Stimulated activated effector memory CD8-positive, alpha-beta T cell treated with anti-CD3 and anti-CD28 coated beads, Interleukin-12 subunit alpha, Interleukin-12 subunit beta, amount 100 ng/mL, for 72 hours (primary cell): ENCODE measurements around the gene ASIC4.

ENCODE experiments used
- ATAC-seq: fragments of 150-1000 bp; cut with Tn5 transposase; 2 replicates; pipeline ENCODE4 v1.10.0; 2021
- DNase-seq, 2 donors: peaks; one replicate each; pipeline ENCODE4 v3.0.0; 2021 to 2022; ENCODE audit warnings: low spot score in 2 of 2
- H3K27ac Mint-ChIP-seq: one replicate; pipeline ENCODE4 v1.8.0; 2022; ENCODE audit warnings: mild to moderate bottlenecking, mixed read lengths
- H3K36me3 Mint-ChIP-seq: one replicate; pipeline ENCODE4 v1.8.0; 2022; ENCODE audit warnings: mild to moderate bottlenecking, mixed read lengths
- H3K4me1 Mint-ChIP-seq: one replicate; pipeline ENCODE4 v1.8.0; 2022; ENCODE audit warnings: mixed read lengths
- H3K4me3 Mint-ChIP-seq: one replicate; pipeline ENCODE4 v1.8.0; 2022; ENCODE audit warnings: mild to moderate bottlenecking, mixed read lengths
- H3K9me3 Mint-ChIP-seq: one replicate; pipeline ENCODE4 v1.8.0; 2022; ENCODE audit warnings: mixed read lengths

ASIC4 gene

GRCh38 chr2:219527472-219527871 is 13.2 kb downstream of the ASIC4 start:
- ATAC-seq (no peak), DNase-seq (no peak)
- H3K4me3 Mint-ChIP-seq, result no peak overlapping the region
- no peaks in the 10 kb centered on the region for H3K9me3 Mint-ChIP-seq
- H3K27ac Mint-ChIP-seq, result no peak overlapping the region
- no peaks in the 10 kb centered on the region for H3K36me3 Mint-ChIP-seq
- peaks cover 7% of the 10 kb centered on the region for H3K4me1 Mint-ChIP-seq

GRCh38 chr2:219530048-219530963 is 16.0 kb downstream of the ASIC4 start:
- Mint-ChIP-seq H3K36me3 (no peaks in the 10 kb centered on the region), H3K27ac (no peak overlapping the region), H3K4me3 (no peak overlapping the region), H3K4me1 (peaks cover 7% of the 10 kb centered on the region), H3K9me3 (no peaks in the 10 kb centered on the region)
- peak; percentile 83 for ATAC-seq
- DNase-seq, result peak; percentile 91

- H3K9me3 Mint-ChIP-seq, result no peaks in the 10 kb centered on the region
- peaks cover 7% of the 10 kb centered on the region for H3K4me1 Mint-ChIP-seq
- H3K36me3 Mint-ChIP-seq, result no peaks in the 10 kb centered on the region
- no peak for DNase-seq
- no peak overlapping the region for H3K27ac Mint-ChIP-seq
- no peak for ATAC-seq
- no peak overlapping the region for H3K4me3 Mint-ChIP-seq
Measured at GRCh38 chr2:219531639-219532377, 17.5 kb downstream of the ASIC4 start.

DNA sequence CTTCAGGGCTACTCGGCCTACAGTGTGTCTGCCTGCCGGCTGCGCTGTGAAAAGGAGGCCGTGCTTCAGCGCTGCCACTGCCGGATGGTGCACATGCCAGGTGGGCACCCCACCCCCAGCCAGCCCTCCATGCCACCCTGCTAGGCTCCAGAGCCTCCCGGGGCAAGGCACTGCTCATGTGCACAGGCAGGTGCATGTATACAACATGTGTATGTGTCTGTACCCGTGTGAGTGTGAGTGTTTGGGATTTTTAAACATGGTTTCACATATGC is 18.0 kb downstream of the ASIC4 start:
- no peak overlapping the region for H3K4me3 Mint-ChIP-seq
- H3K9me3 Mint-ChIP-seq, result no peaks in the 10 kb centered on the region
- DNase-seq, result no peak
- H3K4me1 Mint-ChIP-seq, result peaks cover 7% of the 10 kb centered on the region
- ATAC-seq, result no peak
- no peaks in the 10 kb centered on the region for H3K36me3 Mint-ChIP-seq
- no peak overlapping the region for H3K27ac Mint-ChIP-seq

DNA sequence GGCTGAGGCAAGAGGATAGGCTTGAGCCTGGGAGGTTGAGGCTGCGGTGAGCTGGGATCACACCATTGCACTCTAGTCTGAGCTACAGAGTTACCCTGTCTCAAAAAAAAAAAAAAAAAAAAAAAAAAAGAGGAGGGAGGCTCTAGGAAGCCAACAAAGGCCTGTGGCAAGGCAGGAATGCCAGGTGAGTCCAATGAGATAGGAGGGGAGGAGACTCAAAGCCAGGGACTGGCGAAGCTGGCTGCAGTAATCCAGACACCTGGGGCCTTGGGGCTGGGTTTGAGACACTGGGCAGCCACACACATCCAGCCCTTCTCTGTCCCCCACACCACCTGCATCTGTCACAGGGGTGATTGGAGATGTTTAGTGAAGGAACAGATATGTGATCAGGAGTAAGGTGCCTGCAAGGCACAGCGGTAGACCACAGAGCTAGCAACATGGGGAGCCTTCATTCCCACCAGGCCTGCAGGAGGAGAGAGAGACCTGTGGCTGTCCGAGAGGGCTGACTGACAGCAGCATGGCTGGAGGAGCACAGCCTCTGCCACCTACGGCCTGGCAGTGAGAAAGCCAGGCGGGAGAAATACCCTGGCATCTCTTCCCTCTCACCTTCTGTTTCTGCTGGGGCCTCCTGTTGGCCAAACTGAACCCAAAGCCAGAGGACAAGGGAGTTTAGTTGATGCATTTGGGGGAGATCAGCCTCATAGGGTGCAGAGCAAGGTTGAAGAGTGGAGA is 19.8 kb downstream of the ASIC4 start:
- no peak overlapping the region for H3K27ac Mint-ChIP-seq
- H3K4me3 Mint-ChIP-seq, result no peak overlapping the region

GRCh38 chr2:219536425-219536824 is 22.1 kb downstream of the ASIC4 start:
- H3K9me3 Mint-ChIP-seq, result no peaks in the 10 kb centered on the region
- peaks cover 25% of the 10 kb centered on the region for H3K36me3 Mint-ChIP-seq
- DNase-seq (no peak), ATAC-seq (no peak)
- H3K27ac Mint-ChIP-seq, result no peak overlapping the region
- peaks cover 3% of the 10 kb centered on the region for H3K4me1 Mint-ChIP-seq
- H3K4me3 Mint-ChIP-seq, result no peak overlapping the region

More for the DNA sequence above, 19.8 kb downstream of the ASIC4 start:
- H3K36me3 Mint-ChIP-seq, result peaks cover 7% of the 10 kb centered on the region
- no peaks in the 10 kb centered on the region for H3K9me3 Mint-ChIP-seq
- DNase-seq, result no peak
- no peak for ATAC-seq
- peaks cover 7% of the 10 kb centered on the region for H3K4me1 Mint-ChIP-seq

- Mint-ChIP-seq H3K9me3 (no peaks in the 10 kb centered on the region), H3K36me3 (peaks cover 27% of the 10 kb centered on the region), H3K4me3 (no peak overlapping the region), H3K27ac (no peak overlapping the region), H3K4me1 (peaks cover 8% of the 10 kb centered on the region)
- ATAC-seq (no peak), DNase-seq (no peak)
Measured at GRCh38 chr2:219536967-219537366, 22.7 kb downstream of the ASIC4 start.

GRCh38 chr2:219537657-219538488 is 23.6 kb downstream of the ASIC4 start:
- ATAC-seq (no peak), DNase-seq (no peak)
- H3K4me1 Mint-ChIP-seq, result peaks cover 17% of the 10 kb centered on the region
- H3K36me3 Mint-ChIP-seq, result peaks cover 27% of the 10 kb centered on the region
- peak overlapping the region; percentile 20 for H3K27ac Mint-ChIP-seq
- no peak overlapping the region for H3K4me3 Mint-ChIP-seq
- H3K9me3 Mint-ChIP-seq, result no peaks in the 10 kb centered on the region

GRCh38 chr2:219538504-219538951 is 24.2 kb downstream of the ASIC4 start:
- Mint-ChIP-seq H3K27ac (peak overlapping the region; percentile 20), H3K4me3 (no peak overlapping the region), H3K9me3 (no peaks in the 10 kb centered on the region), H3K36me3 (peaks cover 27% of the 10 kb centered on the region), H3K4me1 (peaks cover 18% of the 10 kb centered on the region)
- DNase-seq (no peak), ATAC-seq (no peak)

- Mint-ChIP-seq H3K4me1 (peaks cover 19% of the 10 kb centered on the region), H3K27ac (no peak overlapping the region), H3K4me3 (no peak overlapping the region), H3K36me3 (peaks cover 27% of the 10 kb centered on the region), H3K9me3 (no peaks in the 10 kb centered on the region)
- ATAC-seq, result no peak
- DNase-seq, result no peak
Measured at GRCh38 chr2:219538956-219539788, 24.9 kb downstream of the ASIC4 start.

DNA sequence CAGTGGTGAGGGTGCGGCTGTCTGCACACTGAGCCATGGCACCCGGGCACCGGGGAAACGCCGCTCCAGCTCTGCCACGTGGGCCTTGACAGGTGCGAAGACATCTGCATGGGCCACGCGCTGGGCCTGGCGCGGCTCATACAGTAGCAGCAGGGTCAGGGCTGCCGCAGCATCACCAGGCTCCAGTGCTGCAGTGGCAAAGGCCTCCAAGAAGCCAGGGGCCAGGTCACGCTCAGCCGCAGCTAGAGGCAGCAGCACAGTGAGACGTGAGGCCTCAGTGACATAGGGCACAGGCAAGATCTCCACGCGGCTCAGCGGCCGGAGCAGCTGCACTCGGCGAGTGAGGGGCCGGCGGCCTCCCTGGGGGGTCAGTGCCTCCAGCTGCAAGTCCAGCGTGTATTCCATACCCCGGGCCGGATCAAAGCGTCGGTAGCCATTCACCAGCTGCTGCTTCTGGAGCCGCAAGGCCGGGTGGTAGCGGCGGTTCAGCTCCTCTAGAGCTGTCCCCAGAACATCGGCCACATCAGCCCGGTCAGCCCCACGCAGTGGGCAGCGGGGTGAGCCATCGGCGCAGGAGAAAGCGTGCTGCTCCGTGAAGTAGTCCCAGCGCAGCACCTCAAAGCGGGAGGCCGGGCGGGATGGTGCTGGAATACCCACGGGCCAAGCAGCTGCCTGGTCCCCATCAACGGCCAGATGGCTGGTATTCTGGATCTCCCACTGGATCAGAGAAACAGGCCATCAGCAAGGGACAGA is 25.8 kb downstream of the ASIC4 start:
- H3K36me3 Mint-ChIP-seq, result peaks cover 33% of the 10 kb centered on the region
- ATAC-seq (no peak), DNase-seq (no peak)
- H3K4me3 Mint-ChIP-seq, result no peak overlapping the region
- no peaks in the 10 kb centered on the region for H3K9me3 Mint-ChIP-seq
- H3K4me1 Mint-ChIP-seq, result peaks cover 29% of the 10 kb centered on the region
- H3K27ac Mint-ChIP-seq, result no peak overlapping the region

DNA sequence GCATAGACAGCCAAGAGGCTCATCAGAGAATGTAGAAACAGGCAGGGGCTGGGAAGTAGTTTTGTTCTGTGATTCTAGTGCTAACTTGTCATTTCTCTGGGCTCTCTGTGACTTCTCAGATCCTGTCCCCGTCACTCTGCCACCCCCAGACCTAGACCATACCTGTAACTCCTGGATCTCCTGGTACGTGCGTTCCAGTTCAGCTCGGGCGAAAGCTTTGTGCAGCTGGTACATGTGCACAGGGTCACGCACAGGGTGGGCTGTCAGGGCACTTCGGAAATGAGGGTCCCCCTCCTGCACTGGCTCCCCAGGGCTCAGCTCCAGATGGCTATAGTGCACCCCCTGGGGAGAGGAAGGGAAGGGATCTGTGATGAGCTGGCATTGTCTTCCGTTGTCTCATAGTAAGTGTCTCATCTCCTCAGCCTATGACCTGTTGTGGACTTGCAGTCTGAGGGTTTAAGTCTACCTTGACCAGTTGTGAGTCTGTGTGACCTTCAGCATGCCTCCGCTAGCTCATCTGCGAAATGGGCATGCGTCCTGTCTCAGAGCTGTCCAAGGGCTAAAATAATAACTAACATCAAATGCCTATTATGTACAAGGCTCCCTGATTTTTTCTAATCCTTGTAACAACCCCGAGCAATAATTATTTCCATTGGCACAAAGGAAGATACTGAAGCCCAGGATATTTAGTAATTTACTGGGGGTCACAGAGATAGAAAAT is 26.7 kb downstream of the ASIC4 start:
- H3K36me3 Mint-ChIP-seq, result peaks cover 33% of the 10 kb centered on the region
- no peak for ATAC-seq
- no peak overlapping the region for H3K27ac Mint-ChIP-seq
- DNase-seq, result no peak
- H3K4me1 Mint-ChIP-seq, result peaks cover 29% of the 10 kb centered on the region
- no peaks in the 10 kb centered on the region for H3K9me3 Mint-ChIP-seq
- H3K4me3 Mint-ChIP-seq, result peak overlapping the region; percentile 88

DNA sequence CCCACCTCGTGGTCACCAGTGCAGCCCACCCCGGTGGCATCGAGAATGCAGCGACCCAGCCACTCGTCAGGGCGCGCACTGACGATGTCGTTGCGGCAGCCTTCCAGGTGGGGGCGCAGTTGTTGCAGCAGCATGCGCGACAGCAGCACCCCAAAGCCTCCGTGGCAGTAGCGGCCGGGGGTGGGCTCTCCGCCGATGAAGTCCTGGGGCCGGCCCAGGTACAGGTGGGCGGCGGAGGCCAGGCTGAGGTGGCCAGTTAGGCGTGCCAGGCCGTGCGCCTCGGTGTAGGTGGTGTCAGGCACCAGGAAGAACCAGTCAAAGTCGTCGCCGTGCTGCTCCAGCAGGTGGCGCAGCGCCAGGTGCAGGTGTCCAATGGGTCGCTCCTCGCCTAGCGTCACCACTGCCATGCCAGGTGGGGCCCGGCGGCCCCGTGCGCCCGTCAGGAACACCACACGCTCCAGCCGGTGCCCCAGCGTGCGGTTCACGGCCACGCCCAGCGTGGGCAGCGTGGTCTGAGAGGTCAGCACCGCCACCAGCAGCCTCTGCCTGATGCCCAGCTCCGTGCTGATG is 27.4 kb downstream of the ASIC4 start:
- Mint-ChIP-seq H3K9me3 (no peaks in the 10 kb centered on the region), H3K36me3 (peaks cover 33% of the 10 kb centered on the region), H3K4me1 (peaks cover 29% of the 10 kb centered on the region), H3K27ac (no peak overlapping the region), H3K4me3 (peak overlapping the region; percentile 88)
- DNase-seq (peak; percentile 85 to 96), ATAC-seq (peak; percentile 63)
